GM23248 (cell line): ENCODE results near the gene PRKD3. TPM values are rescaled to one million over a fixed set of nuclear protein-coding genes. Genes with fewer than 3 reads are reported as not detected.

Source experiments
- DNase-seq: peaks from one replicate; pipeline ENCODE4 v3.0.0-alpha.2; 2015
- H2AFZ ChIP-seq: fragments of 200-600 bp; sonication (generic); 2 replicates; pipeline ENCODE4 v1.6.1; 2016; ENCODE audit warnings: antibody characterized with exemption
- H3F3A ChIP-seq: fragments of 200-600 bp; sonication (generic); 2 replicates; pipeline ENCODE4 v1.6.1; 2016; ENCODE audit warnings: mild to moderate bottlenecking, antibody characterized with exemption, mixed run types; ENCODE audit not compliant: insufficient read depth
- H3K27ac ChIP-seq: fragments of 200-600 bp; sonication (generic); 2 replicates; pipeline ENCODE4 v1.5.1; 2016; ENCODE audit warnings: mild to moderate bottlenecking
- H3K27me3 ChIP-seq: fragments of 200-600 bp; sonication (generic); replicated peaks from 2 replicates; pipeline ENCODE4 v1.6.1; 2016; ENCODE audit warnings: mild to moderate bottlenecking; ENCODE audit not compliant: insufficient read depth
- H3K36me3 ChIP-seq: fragments of 200-600 bp; sonication (generic); 2 replicates; pipeline ENCODE4 v1.6.1; 2016; ENCODE audit warnings: low read depth, mild to moderate bottlenecking
- H3K4me1 ChIP-seq: fragments of 200-600 bp; sonication (generic); 2 replicates; pipeline ENCODE4 v1.6.1; 2016; ENCODE audit warnings: mild to moderate bottlenecking; ENCODE audit not compliant: insufficient read depth
- H3K4me2 ChIP-seq: fragments of 200-600 bp; sonication (generic); one replicate; pipeline ENCODE4 v1.6.1; 2016; ENCODE audit warnings: mild to moderate bottlenecking; ENCODE audit not compliant: unreplicated experiment
- H3K4me3 ChIP-seq: fragments of 200-600 bp; sonication (generic); 2 replicates; pipeline ENCODE4 v1.5.1; 2016; ENCODE audit warnings: mild to moderate bottlenecking
- H3K79me2 ChIP-seq: fragments of 200-600 bp; sonication (generic); 2 replicates; pipeline ENCODE4 v1.6.1; 2016; ENCODE audit warnings: mild to moderate bottlenecking; ENCODE audit not compliant: insufficient read depth
- H3K9ac ChIP-seq: fragments of 200-600 bp; sonication (generic); 2 replicates; pipeline ENCODE4 v1.6.1; 2016; ENCODE audit warnings: mild to moderate bottlenecking
- H3K9me2 ChIP-seq: fragments of 200-600 bp; sonication (generic); 2 replicates; pipeline ENCODE4 v1.6.1; 2016; ENCODE audit warnings: mixed run types, mild to moderate bottlenecking, moderate library complexity; ENCODE audit not compliant: insufficient read depth
- H3K9me3 ChIP-seq: fragments of 200-600 bp; sonication (generic); one replicate; pipeline ENCODE4 v1.6.1; 2017; ENCODE audit warnings: low read depth
- H4K20me1 ChIP-seq: fragments of 200-600 bp; sonication (generic); 2 replicates; pipeline ENCODE4 v1.6.0; 2016; ENCODE audit not compliant: insufficient read depth
- EZH2 ChIP-seq: fragments of 200-600 bp; sonication (generic); IDR thresholded peaks from 2 replicates; pipeline ENCODE4 v1.6.1; 2018; ENCODE audit warnings: antibody characterized with exemption, mild to moderate bottlenecking; ENCODE audit not compliant: insufficient read depth, poor library complexity, severe bottlenecking
- EZH2phosphoT487 ChIP-seq: fragments of 200-600 bp; sonication (generic); IDR thresholded peaks from 2 replicates; pipeline ENCODE4 v1.6.1; 2018; ENCODE audit warnings: antibody characterized with exemption, moderate library complexity, mild to moderate bottlenecking, low read depth; ENCODE audit not compliant: insufficient read depth
- WGBS, 2 experiments: methylation state at CpG; one replicate each; pipeline ENCODE4 v1.1.6; 2015 to 2017; ENCODE audit warnings: low lambda C conversion rate in 2 of 2, low coverage in 1 of 2; ENCODE audit errors: missing lambda C conversion rate in 2 of 2; 5-methylcytosine and 5-hydroxymethylcytosine counted together
- in situ Hi-C: fragments of 300-500 bp; cut with MboI; formaldehyde crosslinking; loops from 2 replicates; pipeline ENCODE4 v1.15.0; 2020
- polyA plus RNA-seq: library from polyadenylated mRNA; unstranded; fragments of >200 nt; fragmentation: Nextera tagmentation; extraction: Ambion mirVana; gene quantifications from 2 replicates; pipeline ENCODE4 v1.2.1, GENCODE V29; 2016
- total RNA-seq: library from RNA; depleted of rRNA; stranded (reverse); fragments of >200 nt; shearing (Covaris generic); gene quantifications from 2 replicates; pipeline ENCODE4 v1.2.3, GENCODE V29; 2014

Gene PRKD3
- total and polyA plus RNA-seq, 2 experiments from 2014 or later, result 19.7 to 74.0 TPM

GRCh38 chr2:37335604-37336003 is 11.0 kb upstream of the PRKD3 start:
- no peaks in the 10 kb centered on the region for H3F3A ChIP-seq
- H3K27ac ChIP-seq, result no peak overlapping the region
- H3K79me2 ChIP-seq, result no peaks in the 10 kb centered on the region
- no peaks in the 10 kb centered on the region for H4K20me1 ChIP-seq
- H3K4me3 ChIP-seq, result no peak overlapping the region
- H3K4me1 ChIP-seq, result no peaks in the 10 kb centered on the region
- no peak for DNase-seq
- no peak for TF ChIP-seq EZH2phosphoT487
- no peak for TF ChIP-seq EZH2
- H2AFZ ChIP-seq, result no peak overlapping the region
- in situ Hi-C loops, result no loop called here
- no peak overlapping the region for H3K4me2 ChIP-seq
- H3K27me3 ChIP-seq, result no peaks in the 10 kb centered on the region
- no peaks in the 10 kb centered on the region for H3K9me2 ChIP-seq
- WGBS, 2 experiments, result 89 to 90% methylated on average over 2 of the region's 2 CpGs
- no peak overlapping the region for H3K9ac ChIP-seq
- no peaks in the 10 kb centered on the region for H3K9me3 ChIP-seq
- no peaks in the 10 kb centered on the region for H3K36me3 ChIP-seq

- no peaks in the 10 kb centered on the region for H3K36me3 ChIP-seq
- H3K27me3 ChIP-seq, result no peaks in the 10 kb centered on the region
- H3K4me3 ChIP-seq, result no peak overlapping the region
- 86 to 87% methylated on average over 2 of the region's 2 CpGs for WGBS, 2 experiments
- no peak overlapping the region for H2AFZ ChIP-seq
- no peaks in the 10 kb centered on the region for H3F3A ChIP-seq
- H3K27ac ChIP-seq, result no peak overlapping the region
- no peak overlapping the region for H3K4me2 ChIP-seq
- in situ Hi-C loops, result no loop called here
- H3K9me2 ChIP-seq, result no peaks in the 10 kb centered on the region
- no peak overlapping the region for H3K9ac ChIP-seq
- no peaks in the 10 kb centered on the region for H3K9me3 ChIP-seq
- no peak for DNase-seq
- TF ChIP-seq EZH2, result no peak
- no peaks in the 10 kb centered on the region for H3K4me1 ChIP-seq
- no peaks in the 10 kb centered on the region for H3K79me2 ChIP-seq
- H4K20me1 ChIP-seq, result no peaks in the 10 kb centered on the region
Observed at GRCh38 chr2:37333256-37333655, 8.6 kb upstream of the PRKD3 start.

GRCh38 chr2:37332560-37332959 is 7.9 kb upstream of the PRKD3 start:
- no peaks in the 10 kb centered on the region for H3K9me2 ChIP-seq
- H3K36me3 ChIP-seq, result no peaks in the 10 kb centered on the region
- no peaks in the 10 kb centered on the region for H3K9me3 ChIP-seq
- TF ChIP-seq EZH2 (no peak), EZH2phosphoT487 (no peak)
- no peaks in the 10 kb centered on the region for H3K27me3 ChIP-seq
- H3K4me3 ChIP-seq, result no peak overlapping the region
- no peak overlapping the region for H3K27ac ChIP-seq
- H4K20me1 ChIP-seq, result no peaks in the 10 kb centered on the region
- H3K9ac ChIP-seq, result no peak overlapping the region
- H3K79me2 ChIP-seq, result no peaks in the 10 kb centered on the region
- H3K4me2 ChIP-seq, result no peak overlapping the region
- in situ Hi-C loops, result no loop called here
- peaks cover under 1% of the 10 kb centered on the region; the same call in 1 of the 2 replicates for H3K4me1 ChIP-seq
- DNase-seq, result no peak
- WGBS, 2 experiments, result 97 to 100% methylated on average over 3 of the region's 3 CpGs
- no peaks in the 10 kb centered on the region for H3F3A ChIP-seq
- no peak overlapping the region for H2AFZ ChIP-seq

- in situ Hi-C loops, result no loop called here
- H3K27me3 ChIP-seq, result no peaks in the 10 kb centered on the region
- no peaks in the 10 kb centered on the region for H3K9me3 ChIP-seq
Observed at GRCh38 chr2:37330681-37331080, 6.0 kb upstream of the PRKD3 start.

More at GRCh38 chr2:37330681-37331080, 6.0 kb upstream of the PRKD3 start:
- TF ChIP-seq EZH2phosphoT487, result no peak
- TF ChIP-seq EZH2, result no peak
- peaks cover 12% of the 10 kb centered on the region for H3K4me1 ChIP-seq
- H2AFZ ChIP-seq, result no peak overlapping the region
- H3K79me2 ChIP-seq, result no peaks in the 10 kb centered on the region
- H3K4me2 ChIP-seq, result no peak overlapping the region
- H3K36me3 ChIP-seq, result no peaks in the 10 kb centered on the region
- H3K27ac ChIP-seq, result no peak overlapping the region
- H3K9ac ChIP-seq, result no peak overlapping the region
- H3F3A ChIP-seq, result peaks cover 15% of the 10 kb centered on the region; the same call in 1 of the 2 replicates
- DNase-seq, result no peak
- H3K9me2 ChIP-seq, result no peaks in the 10 kb centered on the region
- H3K4me3 ChIP-seq, result no peak overlapping the region
- no peaks in the 10 kb centered on the region for H4K20me1 ChIP-seq
